Measurements from ENCODE around the gene PHLPP2. TPM values are rescaled to one million over a fixed set of nuclear protein-coding genes. Genes with fewer than 3 reads are reported as not detected.

Gene PHLPP2, protein sequence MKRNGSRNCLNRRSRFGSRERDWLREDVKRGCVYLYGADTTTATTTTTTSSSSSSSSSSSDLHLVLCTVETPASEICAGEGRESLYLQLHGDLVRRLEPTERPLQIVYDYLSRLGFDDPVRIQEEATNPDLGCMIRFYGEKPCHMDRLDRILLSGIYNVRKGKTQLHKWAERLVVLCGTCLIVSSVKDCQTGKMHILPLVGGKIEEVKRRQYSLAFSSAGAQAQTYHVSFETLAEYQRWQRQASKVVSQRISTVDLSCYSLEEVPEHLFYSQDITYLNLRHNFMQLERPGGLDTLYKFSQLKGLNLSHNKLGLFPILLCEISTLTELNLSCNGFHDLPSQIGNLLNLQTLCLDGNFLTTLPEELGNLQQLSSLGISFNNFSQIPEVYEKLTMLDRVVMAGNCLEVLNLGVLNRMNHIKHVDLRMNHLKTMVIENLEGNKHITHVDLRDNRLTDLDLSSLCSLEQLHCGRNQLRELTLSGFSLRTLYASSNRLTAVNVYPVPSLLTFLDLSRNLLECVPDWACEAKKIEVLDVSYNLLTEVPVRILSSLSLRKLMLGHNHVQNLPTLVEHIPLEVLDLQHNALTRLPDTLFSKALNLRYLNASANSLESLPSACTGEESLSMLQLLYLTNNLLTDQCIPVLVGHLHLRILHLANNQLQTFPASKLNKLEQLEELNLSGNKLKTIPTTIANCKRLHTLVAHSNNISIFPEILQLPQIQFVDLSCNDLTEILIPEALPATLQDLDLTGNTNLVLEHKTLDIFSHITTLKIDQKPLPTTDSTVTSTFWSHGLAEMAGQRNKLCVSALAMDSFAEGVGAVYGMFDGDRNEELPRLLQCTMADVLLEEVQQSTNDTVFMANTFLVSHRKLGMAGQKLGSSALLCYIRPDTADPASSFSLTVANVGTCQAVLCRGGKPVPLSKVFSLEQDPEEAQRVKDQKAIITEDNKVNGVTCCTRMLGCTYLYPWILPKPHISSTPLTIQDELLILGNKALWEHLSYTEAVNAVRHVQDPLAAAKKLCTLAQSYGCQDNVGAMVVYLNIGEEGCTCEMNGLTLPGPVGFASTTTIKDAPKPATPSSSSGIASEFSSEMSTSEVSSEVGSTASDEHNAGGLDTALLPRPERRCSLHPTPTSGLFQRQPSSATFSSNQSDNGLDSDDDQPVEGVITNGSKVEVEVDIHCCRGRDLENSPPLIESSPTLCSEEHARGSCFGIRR (N-terminal part only)
- total RNA-seq (2022; extraction: Qiagen RNA extraction; ENCODE audit: low read depth): 8.1 to 10.5 TPM (median 8.8 TPM) in 5 replicates

DNA sequence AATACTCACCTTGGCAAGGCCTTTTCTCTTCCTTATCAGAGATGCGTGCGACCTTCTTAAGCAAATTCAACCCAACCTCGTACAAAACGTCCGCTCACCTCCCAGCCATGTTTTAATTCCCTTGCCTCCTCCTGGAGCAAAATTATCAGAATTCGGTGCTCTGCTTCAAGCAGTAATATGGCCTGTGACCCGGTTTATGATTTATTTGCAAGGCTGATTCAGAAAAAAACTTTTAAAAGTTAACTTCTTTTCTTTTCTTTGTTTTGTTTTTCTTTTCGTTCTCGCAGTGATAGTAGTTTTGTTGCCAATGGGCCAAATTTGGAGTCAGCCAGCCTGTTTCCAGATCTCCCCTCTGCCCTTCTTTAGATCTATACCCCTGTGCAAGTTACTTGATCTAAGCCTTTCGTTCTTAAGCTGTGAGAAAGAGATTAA is at the start of gene PHLPP2:
Gene PHLPP2, minus strand, starts transcription at position 382 of the 432 bp plus-strand sequence. CDS start 9,906 bp downstream, outside the sequence.

DNA sequence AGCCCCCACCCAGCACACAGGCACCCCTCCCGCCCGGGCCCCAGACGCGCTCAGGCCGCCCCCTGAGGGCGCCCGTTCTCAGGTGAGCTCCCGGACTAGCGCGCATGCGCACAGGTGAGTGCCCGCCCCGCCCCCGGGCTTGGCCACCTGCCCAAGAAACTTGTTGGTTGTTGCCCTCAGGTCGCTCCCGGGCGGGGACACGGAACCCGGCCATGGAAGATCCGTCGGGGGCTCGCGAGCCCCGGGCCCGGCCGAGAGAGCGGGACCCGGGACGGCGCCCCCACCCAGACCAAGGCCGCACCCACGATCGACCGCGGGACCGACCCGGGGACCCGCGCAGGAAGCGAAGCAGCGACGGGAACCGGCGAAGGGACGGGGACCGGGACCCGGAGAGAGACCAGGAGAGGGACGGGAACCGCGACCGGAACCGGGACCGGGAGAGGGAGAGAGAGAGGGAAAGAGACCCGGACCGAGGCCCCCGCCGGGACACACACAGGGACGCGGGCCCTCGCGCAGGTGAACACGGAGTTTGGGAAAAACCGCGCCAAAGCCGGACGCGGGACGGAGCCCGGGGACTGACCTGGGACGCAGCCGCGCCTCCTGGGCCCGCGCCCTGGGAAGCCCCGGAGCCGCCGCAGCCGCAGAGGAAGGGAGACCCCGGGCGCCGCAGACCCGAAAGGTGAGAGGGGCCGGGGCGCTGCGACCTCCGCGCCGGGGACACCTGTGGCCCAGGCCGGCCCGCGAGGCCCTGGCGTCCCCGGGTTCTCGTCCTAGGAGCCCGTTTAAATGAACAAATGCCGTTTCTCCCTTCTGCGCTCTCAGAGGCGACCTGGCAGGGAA is 98.3 kb downstream of the PHLPP2 start, which contains the start of gene MARVELD3:
Gene MARVELD3, plus strand, starts transcription at position 167 of the 840 bp plus-strand sequence. Its CDS starts 46 bp downstream, at position 213.

Other genes starting within 250 kb of the PHLPP2 start
- 1.2 to 3.0 TPM (median 2.0 TPM) in 5 replicates for gene ZNF19, start 235.4 kb downstream of the PHLPP2 start, total RNA-seq (2022; extraction: Qiagen RNA extraction; ENCODE audit: low read depth)
- gene CHST4, start 198.3 kb downstream of the PHLPP2 start, total RNA-seq (2022; extraction: Qiagen RNA extraction; ENCODE audit: low read depth): 0.06 to 0.20 TPM (median 0.06 TPM) in 4 of 5 replicates, not detected in the other
- 0.02 to 0.09 TPM (median 0.05 TPM) in 3 of 5 replicates, not detected in the others for gene TAT, start 147.6 kb downstream of the PHLPP2 start, total RNA-seq (2022; extraction: Qiagen RNA extraction; ENCODE audit: low read depth)
- gene MARVELD3, start 98.5 kb downstream of the PHLPP2 start, total RNA-seq (2022; extraction: Qiagen RNA extraction; ENCODE audit: low read depth): 0.22 to 0.56 TPM (median 0.49 TPM) in 5 replicates
- gene AP1G1, start 84.1 kb upstream of the PHLPP2 start, total RNA-seq (2022; extraction: Qiagen RNA extraction; ENCODE audit: low read depth): 41.5 to 53.6 TPM (median 47.5 TPM) in 5 replicates
- 13.9 to 19.1 TPM (median 16.9 TPM) in 5 replicates for gene ATXN1L, start 121.3 kb upstream of the PHLPP2 start, total RNA-seq (2022; extraction: Qiagen RNA extraction; ENCODE audit: low read depth)
- gene ZNF821, start 159.5 kb upstream of the PHLPP2 start, total RNA-seq (2022; extraction: Qiagen RNA extraction; ENCODE audit: low read depth): 3.0 to 5.1 TPM (median 4.3 TPM) in 5 replicates
- gene IST1, start 170.8 kb upstream of the PHLPP2 start, total RNA-seq (2022; extraction: Qiagen RNA extraction; ENCODE audit: low read depth): 172 to 227 TPM (median 181 TPM) in 5 replicates

All from A549 treated with CpdA at 1 μM for 4 hours (cell line).